DND-41 (cell line): Measurements from ENCODE around the gene PDSS1.
A peak's percentile ranks its signal among the peaks of the same experiment; 100 is the strongest.

Source experiments
- ATAC-seq: fragments of 200-7000 bp; cut with Tn5 transposase; 3 replicates; pipeline ENCODE4 v1.9.1; 2021; ENCODE audit warnings: low read depth; ENCODE audit not compliant: insufficient read depth
- DNase-seq: peaks from one replicate; pipeline ENCODE4 v3.0.0-alpha.2; 2020
- H2AFZ ChIP-seq: 2 replicates; pipeline ENCODE4 v1.6.0; 2012; ENCODE audit warnings: low read depth, low read length
- H3K27ac ChIP-seq: 2 replicates; pipeline ENCODE4 v1.5.1; 2012; ENCODE audit warnings: low read length, inconsistent platforms
- H3K27me3 ChIP-seq: fragments of 200-600 bp; sonication (generic); 2 replicates; pipeline ENCODE4 v1.6.0; 2012; ENCODE audit warnings: low read length, mild to moderate bottlenecking, inconsistent platforms; ENCODE audit not compliant: insufficient read depth, poor library complexity
- H3K36me3 ChIP-seq: 2 replicates; pipeline ENCODE4 v1.5.1; 2012; ENCODE audit warnings: low read length, inconsistent platforms; ENCODE audit not compliant: insufficient read depth
- H3K4me1 ChIP-seq: 2 replicates; pipeline ENCODE4 v1.5.1; 2012; ENCODE audit warnings: mild to moderate bottlenecking, low read length; ENCODE audit not compliant: insufficient read depth
- H3K4me2 ChIP-seq: 2 replicates; pipeline ENCODE4 v1.6.0; 2012; ENCODE audit warnings: mild to moderate bottlenecking, moderate library complexity, low read length, inconsistent platforms; ENCODE audit not compliant: insufficient read depth
- H3K4me3 ChIP-seq, 2 experiments: fragments of 200-600 bp in 1 of 2; shearing (Covaris generic) in 1 of 2; 2 replicates each; pipeline ENCODE4 v1.5.1; 2012 to 2016; ENCODE audit warnings: inconsistent platforms in 2 of 2, low read length in 2 of 2, mild to moderate bottlenecking in 2 of 2, low read depth in 1 of 2, moderate library complexity in 1 of 2
- H3K79me2 ChIP-seq: 2 replicates; pipeline ENCODE4 v1.6.0; 2012; ENCODE audit warnings: low read length, inconsistent platforms; ENCODE audit not compliant: insufficient read depth
- H3K9ac ChIP-seq: 2 replicates; pipeline ENCODE4 v1.6.0; 2012; ENCODE audit warnings: low read depth, mild to moderate bottlenecking, inconsistent platforms, low read length, moderate library complexity
- H3K9me3 ChIP-seq: 2 replicates; pipeline ENCODE4 v1.5.1; 2012; ENCODE audit warnings: low read length, moderate library complexity, mild to moderate bottlenecking, inconsistent platforms; ENCODE audit not compliant: insufficient read depth, severe bottlenecking
- H4K20me1 ChIP-seq: 2 replicates; pipeline ENCODE4 v1.6.0; 2012; ENCODE audit warnings: low read length; ENCODE audit not compliant: insufficient read depth
- EZH2 ChIP-seq: IDR thresholded peaks from 3 replicates; pipeline ENCODE4 v1.6.1; 2012; ENCODE audit warnings: borderline replicate concordance, low read depth, mild to moderate bottlenecking, moderate library complexity, low read length, inconsistent platforms; ENCODE audit not compliant: severe bottlenecking
- TF ChIP-seq, protein P1 (sequence below): IDR thresholded peaks from 2 replicates; pipeline ENCODE4 v1.5.1; 2012; ENCODE audit warnings: borderline replicate concordance, low read length, moderate library complexity, mild to moderate bottlenecking; ENCODE audit not compliant: poor library complexity, severe bottlenecking; ENCODE audit errors: extremely low read depth

PDSS1 gene

DNA sequence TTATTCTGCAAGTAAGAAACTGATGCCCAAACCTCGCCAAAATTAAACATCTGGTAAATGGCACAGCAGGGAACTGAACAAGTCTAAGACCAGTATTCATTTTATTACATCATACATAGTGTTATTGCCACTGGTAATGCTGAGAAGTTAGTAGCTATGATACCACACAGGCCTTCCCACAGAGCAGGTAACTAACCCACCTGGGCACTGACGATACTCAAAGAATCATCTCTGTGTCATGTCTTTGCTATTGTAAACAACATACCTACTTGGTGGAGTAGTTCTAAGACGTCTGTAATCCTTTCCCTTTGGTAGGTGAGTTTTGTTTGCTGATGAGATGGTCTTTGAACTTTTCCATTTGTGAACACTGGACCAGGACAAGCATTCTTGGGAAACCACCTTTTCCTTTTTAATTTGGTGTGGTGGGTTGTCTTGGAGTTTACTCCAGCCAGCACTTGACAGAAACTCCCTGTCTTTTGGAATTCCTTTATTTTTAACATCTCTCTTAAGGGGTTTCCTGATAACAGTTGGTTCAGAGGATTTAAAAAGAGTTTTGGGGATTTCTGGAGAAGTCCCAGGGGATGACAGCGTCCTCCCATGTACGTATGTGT, 40.9 kb downstream of the PDSS1 start:
- Histone ChIP-seq H3K36me3 (peaks cover 94% of the 10 kb centered on the region), H3K4me3 (no peak overlapping the region), H3K27ac (no peak overlapping the region), H3K79me2 (no peaks in the 10 kb centered on the region), H4K20me1 (no peaks in the 10 kb centered on the region; the same call in 1 of the 2 replicates), H3K9me3 (no peaks in the 10 kb centered on the region), H3K27me3 (no peaks in the 10 kb centered on the region), H2AFZ (no peak overlapping the region), H3K4me1 (no peaks in the 10 kb centered on the region), H3K9ac (no peak overlapping the region), H3K4me2 (no peak overlapping the region)
- TF ChIP-seq, protein P1, sequence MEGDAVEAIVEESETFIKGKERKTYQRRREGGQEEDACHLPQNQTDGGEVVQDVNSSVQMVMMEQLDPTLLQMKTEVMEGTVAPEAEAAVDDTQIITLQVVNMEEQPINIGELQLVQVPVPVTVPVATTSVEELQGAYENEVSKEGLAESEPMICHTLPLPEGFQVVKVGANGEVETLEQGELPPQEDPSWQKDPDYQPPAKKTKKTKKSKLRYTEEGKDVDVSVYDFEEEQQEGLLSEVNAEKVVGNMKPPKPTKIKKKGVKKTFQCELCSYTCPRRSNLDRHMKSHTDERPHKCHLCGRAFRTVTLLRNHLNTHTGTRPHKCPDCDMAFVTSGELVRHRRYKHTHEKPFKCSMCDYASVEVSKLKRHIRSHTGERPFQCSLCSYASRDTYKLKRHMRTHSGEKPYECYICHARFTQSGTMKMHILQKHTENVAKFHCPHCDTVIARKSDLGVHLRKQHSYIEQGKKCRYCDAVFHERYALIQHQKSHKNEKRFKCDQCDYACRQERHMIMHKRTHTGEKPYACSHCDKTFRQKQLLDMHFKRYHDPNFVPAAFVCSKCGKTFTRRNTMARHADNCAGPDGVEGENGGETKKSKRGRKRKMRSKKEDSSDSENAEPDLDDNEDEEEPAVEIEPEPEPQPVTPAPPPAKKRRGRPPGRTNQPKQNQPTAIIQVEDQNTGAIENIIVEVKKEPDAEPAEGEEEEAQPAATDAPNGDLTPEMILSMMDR: no peak
- TF ChIP-seq EZH2: no peak
- DNase-seq: no peak
- no peak for ATAC-seq

- no peak for DNase-seq
- H3K4me3 ChIP-seq: no peak overlapping the region
- no peak overlapping the region for H3K4me2 ChIP-seq
- H3K9ac ChIP-seq: no peak overlapping the region
- H3K27ac ChIP-seq: no peak overlapping the region
- H3K36me3 ChIP-seq: peaks cover 94% of the 10 kb centered on the region
- no peaks in the 10 kb centered on the region for H3K9me3 ChIP-seq
- H3K79me2 ChIP-seq: no peaks in the 10 kb centered on the region
- no peak for TF ChIP-seq EZH2
- TF ChIP-seq, protein P1: no peak
- H4K20me1 ChIP-seq: no peaks in the 10 kb centered on the region; the same call in 1 of the 2 replicates
- no peak overlapping the region for H2AFZ ChIP-seq
- ATAC-seq: 0 out of 3 replicates have a peak, but pooled peaks have one; percentile 34
- no peaks in the 10 kb centered on the region for H3K27me3 ChIP-seq
- H3K4me1 ChIP-seq: no peaks in the 10 kb centered on the region
Measured at GRCh38 chr10:26739071-26739631, 41.6 kb downstream of the PDSS1 start.

DNA sequence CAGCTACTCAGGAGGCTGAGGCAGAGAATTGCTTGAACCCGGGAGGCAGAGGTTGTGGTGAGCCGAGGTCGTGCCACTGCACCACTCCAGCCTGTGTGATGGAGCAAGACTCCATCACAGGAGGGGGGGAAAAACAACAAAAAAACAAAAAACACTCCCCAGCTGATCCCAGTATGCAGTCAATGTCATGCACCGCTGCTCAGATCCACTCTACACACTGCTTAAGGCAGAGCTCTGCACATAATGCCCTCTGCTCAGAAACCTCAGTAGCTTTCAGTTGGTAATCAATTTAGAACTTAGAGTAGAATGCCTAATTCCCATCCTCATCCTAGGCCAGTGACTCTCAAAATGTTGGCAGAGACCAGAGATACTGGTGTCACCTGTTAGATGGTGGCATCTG, 43.9 kb downstream of the PDSS1 start:
- Histone ChIP-seq H3K9me3 (no peaks in the 10 kb centered on the region), H3K4me1 (no peaks in the 10 kb centered on the region), H3K27ac (no peak overlapping the region), H4K20me1 (no peaks in the 10 kb centered on the region; the same call in 1 of the 2 replicates), H3K4me2 (no peak overlapping the region), H3K79me2 (no peaks in the 10 kb centered on the region), H3K4me3 (no peak overlapping the region), H2AFZ (no peak overlapping the region), H3K9ac (no peak overlapping the region), H3K27me3 (no peaks in the 10 kb centered on the region), H3K36me3 (peaks cover 95% of the 10 kb centered on the region)
- ATAC-seq: peak; percentile 29; the same call in 1 of the 3 replicates
- no peak for TF ChIP-seq EZH2
- TF ChIP-seq, protein P1: no peak
- DNase-seq: no peak
